GM19397 (cell line): ENCODE data around the gene ZNF248.

Experiments used
- ATAC-seq: cut with Tn5 transposase; IDR thresholded peaks from one replicate; pipeline ENCODE4 v1.9.1; 2021; ENCODE audit warnings: mild to moderate bottlenecking, moderate library complexity; ENCODE audit not compliant: unreplicated experiment

ZNF248 gene

GRCh38 chr10:37826806-37827205 is 30.6 kb downstream of the ZNF248 start:
- no peak for ATAC-seq

- ATAC-seq = no peak
Observed at GRCh38 chr10:37821237-37821636, 36.2 kb downstream of the ZNF248 start.

DNA sequence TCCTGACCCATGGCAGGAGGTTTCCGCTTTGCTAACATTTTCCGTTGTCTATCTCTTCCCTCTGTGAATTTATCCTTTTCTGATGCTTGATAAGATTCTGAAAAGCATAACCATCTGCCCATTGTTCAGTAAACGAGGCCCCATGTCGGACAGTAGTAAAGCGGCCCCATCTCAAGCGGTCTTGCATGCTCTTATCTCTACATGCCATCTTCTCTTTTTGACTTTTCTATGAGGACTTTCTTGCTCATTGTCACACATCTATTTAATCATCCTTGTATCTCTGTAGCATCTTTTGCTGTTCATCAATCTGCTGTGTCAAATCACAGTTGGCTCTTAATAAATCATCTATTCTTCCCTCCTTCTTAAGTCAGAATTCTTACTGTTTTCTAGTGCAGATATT is 37.6 kb downstream of the ZNF248 start:
- no peak for ATAC-seq

DNA sequence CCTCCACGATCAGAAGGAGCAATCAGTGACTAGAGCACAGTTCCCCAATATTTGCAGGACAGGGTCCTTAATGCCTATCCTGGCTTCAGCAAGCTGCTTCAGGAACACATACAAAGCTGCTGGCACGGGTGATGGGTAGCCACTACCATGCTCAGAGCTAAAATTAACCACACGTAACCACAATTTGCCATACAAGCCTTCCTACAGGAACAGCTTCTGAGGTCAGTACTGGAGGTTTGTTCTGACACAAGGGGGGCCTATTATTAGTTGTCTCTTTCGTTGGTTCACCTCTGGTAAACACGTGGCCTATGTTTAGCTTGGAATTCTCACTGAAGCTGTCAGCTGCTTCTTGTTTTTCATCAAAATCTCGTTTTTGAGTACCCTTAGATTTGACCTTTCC is 41.1 kb downstream of the ZNF248 start:
- no peak for ATAC-seq

DNA sequence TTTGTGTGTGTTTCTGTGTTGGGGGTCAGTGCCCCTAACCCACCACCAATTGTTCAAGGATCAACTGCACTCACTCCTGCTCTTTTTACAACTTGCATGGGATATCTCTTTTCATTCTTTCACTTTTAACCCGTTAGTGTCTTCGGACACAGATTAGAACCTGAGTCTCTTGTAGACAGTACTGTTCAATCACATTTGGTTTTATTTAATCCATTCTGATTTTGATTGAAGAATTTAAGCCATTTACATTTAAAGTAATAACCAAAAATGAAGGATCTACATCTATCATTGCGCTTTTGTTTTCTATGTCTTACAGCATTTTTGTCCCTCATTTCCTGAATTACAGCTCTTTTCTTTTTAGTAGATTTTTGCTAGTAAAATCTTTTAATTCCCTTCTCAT is 43.6 kb downstream of the ZNF248 start:
- ATAC-seq = no peak

- no peak for ATAC-seq
Observed at GRCh38 chr10:37812290-37812689, 45.1 kb downstream of the ZNF248 start.

DNA sequence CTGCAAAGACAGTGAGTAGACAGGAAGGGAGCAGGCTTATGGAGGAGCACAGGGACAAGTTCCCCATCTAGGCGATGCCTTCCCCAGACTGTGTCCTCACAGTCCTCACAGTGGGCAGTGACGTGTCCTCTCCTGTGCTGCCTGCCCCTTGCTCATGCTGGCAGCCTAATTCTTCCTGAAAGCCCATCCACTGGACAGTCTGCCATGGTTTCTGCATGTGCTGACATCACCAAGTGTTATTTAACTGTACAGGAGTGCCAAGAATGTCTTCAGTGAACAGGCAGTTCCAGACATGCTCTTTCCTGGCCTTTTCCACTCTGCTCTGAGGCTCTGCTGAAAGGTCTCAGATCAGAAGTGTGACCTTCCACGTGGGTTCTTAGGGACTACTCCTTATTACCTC is 54.1 kb downstream of the ZNF248 start:
- no peak for ATAC-seq

DNA sequence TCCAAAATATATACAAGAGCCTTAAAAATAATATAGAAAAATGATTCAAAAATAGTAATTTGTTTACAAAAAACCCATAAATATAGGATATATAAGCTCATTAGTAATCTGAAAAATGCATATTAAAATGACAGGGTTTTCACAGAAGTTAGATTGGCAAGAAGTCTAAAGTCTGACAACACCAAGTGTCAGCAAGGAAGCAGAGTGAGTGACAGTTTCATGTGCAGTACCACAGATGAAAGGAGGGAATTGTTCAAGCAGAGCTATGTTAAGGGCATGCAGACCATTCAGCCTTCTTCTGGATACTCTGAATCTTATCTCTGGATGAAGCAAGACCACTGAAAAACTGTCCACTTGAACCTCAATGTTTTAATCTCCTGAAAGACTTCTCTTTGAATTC is 55.9 kb downstream of the ZNF248 start:
- ATAC-seq = no peak

GRCh38 chr10:37794305-37794976 is 63.0 kb downstream of the ZNF248 start:
- no peak for ATAC-seq

- ATAC-seq = no peak
Observed at GRCh38 chr10:37789590-37789989, 67.8 kb downstream of the ZNF248 start.

- ATAC-seq = no peak
Observed at GRCh38 chr10:37784678-37785077, 72.7 kb downstream of the ZNF248 start.

DNA sequence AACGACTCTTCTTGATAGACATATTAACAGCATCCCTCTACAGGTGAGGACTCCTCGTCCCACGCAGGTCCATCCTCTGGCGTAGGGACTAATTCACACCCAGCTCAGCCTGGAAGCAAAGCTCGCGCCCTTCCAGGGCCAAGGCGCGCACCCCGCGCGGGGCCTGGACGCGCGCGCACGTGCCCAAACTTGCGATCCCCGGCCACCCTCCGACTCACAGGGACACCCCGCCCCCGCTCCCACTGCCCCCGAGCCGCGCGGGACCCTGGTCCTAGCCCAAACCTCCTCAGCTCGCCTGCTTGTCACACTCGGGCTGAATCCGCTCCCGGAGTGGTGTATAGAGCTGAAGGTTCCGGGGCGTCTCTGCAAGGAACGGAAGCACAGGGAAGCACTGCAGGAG is 76.9 kb downstream of the ZNF248 start:
- ATAC-seq = no peak

GRCh38 chr10:37777056-37777455 is 80.4 kb downstream of the ZNF248 start:
- ATAC-seq = no peak

GRCh38 chr10:37775612-37776011 is 81.8 kb downstream of the ZNF248 start:
- no peak for ATAC-seq

DNA sequence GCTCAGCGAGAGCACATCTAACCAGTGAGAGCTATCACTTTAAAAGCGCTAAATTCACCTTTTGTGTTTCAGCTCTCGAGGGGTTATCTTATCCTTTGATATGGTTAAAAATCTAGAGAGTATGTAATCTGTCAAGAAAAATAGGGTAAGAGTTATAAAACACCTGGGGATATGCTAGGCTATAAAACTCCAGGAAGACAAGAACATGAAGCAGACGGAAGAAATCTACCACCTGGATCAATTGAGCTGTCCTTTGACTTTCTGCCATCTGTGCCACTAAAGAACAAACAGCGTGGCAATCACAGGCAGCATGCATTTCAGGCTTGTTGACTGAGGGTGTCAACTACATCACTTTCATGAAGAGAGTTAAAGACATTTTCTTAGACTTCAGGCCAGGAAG is 83.1 kb downstream of the ZNF248 start:
- ATAC-seq = no peak

DNA sequence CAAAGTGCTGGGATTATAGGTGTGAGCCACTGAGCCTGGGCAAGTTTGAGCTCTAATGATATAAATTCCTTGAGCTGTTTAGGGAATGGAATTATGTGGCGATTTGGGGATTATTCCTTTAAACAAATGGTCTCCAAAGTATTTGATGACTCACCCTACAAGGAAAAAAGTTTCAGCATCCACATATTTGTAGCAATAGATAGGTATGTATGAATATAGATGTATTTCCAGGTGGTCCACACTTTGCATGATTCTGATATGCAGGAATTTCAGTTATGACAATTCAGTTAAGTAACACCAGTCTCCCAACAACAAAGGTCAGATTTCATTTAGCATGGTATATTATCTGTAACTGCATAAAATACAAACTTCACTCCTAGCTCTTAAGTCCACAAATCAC is 92.2 kb downstream of the ZNF248 start:
- ATAC-seq = no peak

DNA sequence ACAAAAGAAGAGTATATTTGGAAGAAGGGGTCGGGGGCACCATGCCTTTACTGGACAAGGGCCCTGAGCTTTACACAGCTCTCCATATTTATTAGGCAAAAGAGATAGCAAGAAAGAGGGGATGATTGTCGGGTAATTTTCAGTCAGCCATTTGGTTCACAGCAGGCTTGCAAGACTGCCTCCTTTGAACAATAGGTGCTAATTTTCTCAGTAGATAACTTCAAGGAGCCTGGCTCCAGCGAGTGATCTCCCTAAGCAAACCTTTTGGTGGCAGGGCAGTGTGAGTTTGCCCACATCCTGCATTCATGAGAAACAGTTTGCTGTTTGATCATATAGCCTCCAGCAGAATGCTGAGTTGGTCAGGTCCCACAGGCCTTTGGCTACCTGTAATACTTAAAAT is 94.3 kb downstream of the ZNF248 start:
- ATAC-seq = no peak

DNA sequence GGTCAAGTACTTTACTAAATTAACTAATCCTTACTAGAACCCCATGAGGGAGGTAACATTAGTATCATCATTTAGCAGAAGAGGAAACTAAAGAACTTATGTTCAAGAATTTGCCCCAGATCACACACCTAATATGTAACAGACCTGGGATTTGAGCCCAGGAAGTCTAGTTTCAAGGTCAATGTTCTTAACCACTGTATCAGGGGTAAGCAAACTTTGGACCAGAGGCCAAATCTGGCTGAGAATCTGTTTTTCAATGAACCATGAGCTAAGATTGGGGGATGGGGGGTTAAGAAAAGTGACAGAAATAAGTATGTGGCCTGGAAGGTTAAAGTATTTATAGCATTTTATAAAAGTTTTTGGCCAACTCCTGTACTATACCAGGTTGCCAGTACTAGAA is 95.1 kb downstream of the ZNF248 start:
- ATAC-seq = no peak

DNA sequence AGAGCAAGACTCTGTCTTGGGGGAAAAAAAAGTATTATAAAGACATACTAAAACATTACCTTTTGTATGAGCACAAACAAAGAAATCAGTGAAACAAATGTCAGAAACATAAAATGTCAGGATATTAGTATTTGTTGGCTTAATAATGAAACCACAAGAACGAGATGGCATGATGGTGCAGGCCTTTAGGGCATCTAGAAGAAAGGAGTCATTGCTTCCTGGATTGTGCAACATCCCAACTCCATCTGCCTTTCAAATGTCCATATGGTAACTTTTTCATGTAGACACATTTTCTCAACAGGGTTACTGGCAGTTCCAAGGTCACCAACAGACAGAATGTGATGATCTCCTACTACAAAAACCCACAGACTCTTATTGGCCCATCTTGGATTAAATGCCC is 96.6 kb downstream of the ZNF248 start:
- no peak for ATAC-seq

GRCh38 chr10:37758074-37758473 is 99.3 kb downstream of the ZNF248 start:
- ATAC-seq = no peak

DNA sequence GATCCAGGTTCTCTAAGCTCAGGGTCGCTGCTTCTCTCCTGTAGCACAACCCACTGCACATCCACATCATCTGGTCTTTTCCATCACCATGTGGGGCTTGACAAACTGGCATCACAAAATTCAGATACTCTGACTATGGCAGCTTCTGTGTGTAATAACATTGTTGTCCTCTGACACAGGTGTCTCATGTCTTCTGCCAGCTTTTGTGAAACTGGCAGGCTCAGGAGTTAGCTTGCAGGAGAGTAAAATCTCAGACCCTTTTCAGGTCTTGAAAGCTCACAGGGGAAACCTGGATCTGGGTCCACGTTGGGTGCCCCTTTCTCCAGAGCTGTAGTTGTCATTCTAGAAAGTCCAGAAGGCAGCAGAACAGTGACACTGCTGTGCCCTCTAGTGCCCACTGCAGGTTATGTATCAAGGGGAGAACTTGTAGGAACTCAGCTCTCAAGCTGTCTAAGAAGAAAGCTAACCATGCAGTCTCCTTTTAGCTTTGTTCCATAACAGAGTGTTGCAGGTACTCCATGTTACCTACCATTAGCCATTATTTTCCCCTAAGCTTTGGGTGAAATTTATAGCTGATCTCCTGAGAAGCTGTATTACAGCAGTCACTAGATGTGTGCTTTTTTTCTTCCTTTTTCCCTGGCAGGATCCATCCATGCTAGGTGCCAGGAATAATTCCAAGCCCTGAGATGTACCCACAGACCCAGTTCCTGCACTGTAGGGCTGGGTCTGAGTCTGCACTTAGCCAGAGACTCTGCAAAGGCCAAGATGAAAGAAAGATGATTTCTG is 102.7 kb downstream of the ZNF248 start:
- no peak for ATAC-seq

- ATAC-seq = no peak
Observed at GRCh38 chr10:37752334-37752875, 105.0 kb downstream of the ZNF248 start.
